CD4-positive, alpha-beta T cell treated with Interleukin-12 subunit alpha and Interleukin-12 subunit beta, for 1 hour (primary cell): ENCODE data around the gene RANBP2.

Experiments used
- DNase-seq: peaks from one replicate; pipeline ENCODE4 v3.0.0-alpha.2; 2020

Gene RANBP2

DNA sequence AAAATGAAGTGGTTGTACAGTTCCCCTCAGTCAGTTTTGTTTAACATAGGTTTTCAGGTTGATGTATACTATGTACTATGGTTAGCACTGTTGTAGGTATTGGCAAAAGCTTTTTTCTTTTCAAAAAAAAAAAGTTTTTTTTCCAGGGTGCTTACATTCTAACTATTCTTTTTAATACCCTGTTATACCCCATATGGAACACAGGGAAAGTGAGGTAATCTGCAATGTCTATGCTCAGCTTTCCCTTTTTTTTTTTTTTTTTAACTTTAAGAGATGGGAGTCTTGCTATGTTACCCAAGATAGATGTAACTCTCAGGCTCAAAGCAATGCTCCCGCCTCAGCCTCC is 66.7 kb downstream of the RANBP2 start:
- DNase-seq, result no peak

- peak; percentile 89 for DNase-seq
These were observed 67.3 kb downstream of the RANBP2 start, which contains the start of gene CCDC138 for GRCh38 chr2:108786354-108787215. Gene CCDC138, plus strand, starts transcription at chr2:108786771. Its CDS starts 52 bp downstream, at chr2:108786823.

GRCh38 chr2:108787216-108787541 is 67.9 kb downstream of the RANBP2 start:
- no peak for DNase-seq

DNA sequence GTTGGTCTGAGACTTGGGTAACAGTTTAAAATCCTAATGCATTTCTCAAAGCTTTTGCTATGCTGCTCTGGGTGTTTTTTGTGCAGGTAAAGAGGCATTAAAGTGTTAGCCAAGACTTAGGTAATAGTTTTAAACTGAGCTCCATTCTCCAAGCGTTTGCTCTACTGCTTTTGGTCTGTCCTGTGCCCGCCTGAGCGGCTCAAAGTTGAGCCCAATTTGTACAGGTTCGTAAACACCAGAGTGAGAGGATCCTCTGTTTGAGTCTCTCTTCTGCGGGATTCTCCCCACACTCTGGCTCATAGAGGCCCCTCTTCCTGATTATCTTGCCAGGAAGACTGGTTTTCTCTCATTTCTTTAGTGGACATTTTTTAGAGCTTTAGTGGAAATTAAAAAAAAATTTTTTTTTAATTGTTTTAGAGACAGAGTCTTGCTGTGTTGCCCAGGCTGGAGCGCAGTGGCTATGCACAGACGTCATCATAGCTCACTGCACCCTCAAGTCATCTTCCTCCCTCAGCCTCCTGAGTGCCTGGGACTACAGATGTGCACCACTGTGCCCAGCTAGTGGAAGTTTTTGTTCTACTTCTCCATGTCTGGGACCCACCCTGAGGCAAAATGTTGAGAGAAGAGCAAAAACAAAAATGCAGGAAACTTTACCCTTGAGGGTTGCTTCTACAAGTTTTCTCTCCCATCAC is 83.9 kb downstream of the RANBP2 start:
- DNase-seq, result no peak

DNA sequence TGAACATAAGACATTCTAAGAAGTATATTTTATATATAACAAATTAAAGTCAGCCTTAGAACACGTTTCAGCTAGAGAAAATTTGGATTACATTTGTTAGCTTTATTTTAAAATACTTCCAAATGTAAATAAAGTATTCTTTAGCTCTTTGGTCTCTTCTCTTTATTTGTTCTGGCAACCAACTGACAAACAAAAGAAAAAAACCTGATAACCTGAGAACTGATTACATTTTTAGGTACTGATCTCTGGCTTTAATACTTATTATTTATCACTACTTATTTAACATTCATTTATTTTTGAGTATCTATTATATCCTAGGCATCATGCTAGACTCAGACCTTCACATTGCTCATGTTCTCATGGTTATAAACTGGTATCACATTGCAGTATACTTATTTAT is 85.8 kb downstream of the RANBP2 start:
- DNase-seq, result no peak

DNA sequence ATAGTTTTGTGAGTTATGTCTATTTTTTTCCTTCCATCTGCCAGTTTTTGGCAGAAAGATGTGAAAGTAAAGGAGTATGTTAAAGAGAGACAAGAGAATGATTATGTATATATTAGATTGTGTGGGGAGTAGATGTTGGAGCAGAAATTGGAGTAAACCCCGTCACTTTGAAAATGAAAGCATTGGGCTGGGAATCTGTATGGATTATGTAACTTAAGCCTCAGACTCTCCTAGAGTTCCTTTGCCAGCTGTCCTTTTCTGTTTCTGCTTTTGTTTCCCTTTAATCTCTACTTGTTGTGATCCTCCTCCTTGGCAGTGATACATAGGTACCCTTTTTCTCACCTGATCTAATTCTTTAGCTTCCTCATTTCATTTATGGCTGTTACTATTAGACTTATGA is 86.5 kb downstream of the RANBP2 start:
- DNase-seq, result no peak

- DNase-seq, result no peak
These were observed 87.3 kb downstream of the RANBP2 start for GRCh38 chr2:108806371-108807113.

DNA sequence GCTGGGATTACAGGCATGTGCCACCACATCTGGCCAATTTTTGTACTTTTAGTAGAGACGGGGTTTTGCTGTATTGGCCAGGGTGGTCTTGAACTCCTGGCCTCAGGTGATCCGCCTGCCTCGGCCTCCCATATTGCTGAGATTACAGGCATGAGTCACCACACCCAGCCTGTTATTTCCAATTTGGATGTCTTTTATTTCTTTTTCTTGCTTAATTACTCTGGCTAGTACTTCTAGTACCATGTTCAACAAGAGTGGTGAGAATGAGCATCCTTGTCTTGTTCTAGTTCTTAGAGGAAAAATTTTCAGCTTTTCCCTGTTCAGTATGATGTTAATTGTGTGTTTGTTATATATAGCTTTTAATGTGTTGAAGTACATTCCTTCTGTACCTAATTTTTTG is 90.7 kb downstream of the RANBP2 start:
- no peak for DNase-seq

DNA sequence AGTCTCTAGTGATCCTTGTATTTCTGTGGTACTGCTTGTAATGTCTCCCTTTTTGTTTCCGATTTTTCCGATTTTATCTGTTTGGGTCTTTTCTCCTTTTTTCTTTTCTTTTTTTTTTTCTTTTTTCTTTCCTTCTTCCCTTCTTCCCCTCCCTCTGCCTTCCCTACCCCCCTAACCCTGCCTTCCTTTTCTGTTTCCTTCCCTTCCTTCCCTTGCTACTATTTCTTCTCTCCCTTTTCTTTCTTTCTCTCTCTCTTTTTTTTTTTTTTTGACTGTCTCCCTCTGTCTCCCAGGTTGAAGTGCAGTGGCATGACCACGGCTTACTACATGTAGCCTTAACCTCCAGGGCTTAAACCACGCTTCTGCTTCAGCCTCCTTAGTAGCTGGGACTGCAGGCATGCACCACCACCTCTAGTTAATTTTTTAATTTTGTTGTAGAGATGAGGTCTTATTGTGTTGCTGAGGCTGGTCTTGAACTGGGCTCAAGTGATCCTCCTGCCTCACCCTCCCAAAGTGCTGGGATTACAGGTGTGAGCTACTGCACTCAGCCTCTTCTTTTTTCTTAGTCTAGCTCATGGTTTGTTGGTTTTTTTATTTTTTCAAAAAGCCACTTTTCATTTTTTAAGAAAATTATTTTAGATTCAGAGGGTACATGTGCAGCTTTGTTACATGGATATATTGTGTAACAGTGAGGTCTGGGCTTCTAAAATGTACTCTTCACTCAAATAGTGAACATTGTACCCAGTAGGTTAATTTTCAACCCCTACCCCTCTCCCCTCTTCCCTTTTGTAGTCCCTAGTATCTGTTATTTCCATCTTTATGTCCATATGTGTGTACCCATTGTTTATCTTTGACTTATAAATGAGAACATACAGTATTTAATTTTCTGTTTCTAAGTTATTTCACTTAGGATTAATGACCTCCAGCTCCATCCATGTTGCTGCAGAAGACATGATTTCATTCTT is 92.0 kb downstream of the RANBP2 start:
- no peak for DNase-seq

- DNase-seq, result no peak
These were observed 94.5 kb downstream of the RANBP2 start for GRCh38 chr2:108813732-108814131.

DNA sequence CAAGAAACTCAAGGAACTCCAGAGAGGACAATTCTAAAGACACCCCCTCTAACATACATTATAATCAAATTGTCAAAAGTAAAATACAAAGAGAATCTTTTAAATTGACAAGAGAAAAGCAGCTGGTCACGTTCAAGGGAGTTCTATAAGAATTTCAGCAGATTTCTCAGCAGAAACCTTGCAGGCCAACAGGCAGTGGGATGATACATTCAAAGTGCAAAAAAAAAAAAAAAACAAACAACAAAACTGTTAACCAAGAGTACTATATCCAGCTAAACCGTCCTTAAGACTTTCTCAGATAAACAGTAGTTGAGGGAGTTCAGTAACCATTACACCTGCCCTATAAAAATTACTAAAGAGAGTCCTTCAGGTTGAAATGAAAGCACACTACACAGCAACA is 101.2 kb downstream of the RANBP2 start:
- DNase-seq, result no peak

GRCh38 chr2:108823286-108823685 is 104.0 kb downstream of the RANBP2 start:
- no peak for DNase-seq

GRCh38 chr2:108824316-108825070 is 105.2 kb downstream of the RANBP2 start:
- DNase-seq, result no peak

GRCh38 chr2:108825254-108825653 is 106.0 kb downstream of the RANBP2 start:
- no peak for DNase-seq

GRCh38 chr2:108825736-108826135 is 106.5 kb downstream of the RANBP2 start:
- DNase-seq, result no peak

DNA sequence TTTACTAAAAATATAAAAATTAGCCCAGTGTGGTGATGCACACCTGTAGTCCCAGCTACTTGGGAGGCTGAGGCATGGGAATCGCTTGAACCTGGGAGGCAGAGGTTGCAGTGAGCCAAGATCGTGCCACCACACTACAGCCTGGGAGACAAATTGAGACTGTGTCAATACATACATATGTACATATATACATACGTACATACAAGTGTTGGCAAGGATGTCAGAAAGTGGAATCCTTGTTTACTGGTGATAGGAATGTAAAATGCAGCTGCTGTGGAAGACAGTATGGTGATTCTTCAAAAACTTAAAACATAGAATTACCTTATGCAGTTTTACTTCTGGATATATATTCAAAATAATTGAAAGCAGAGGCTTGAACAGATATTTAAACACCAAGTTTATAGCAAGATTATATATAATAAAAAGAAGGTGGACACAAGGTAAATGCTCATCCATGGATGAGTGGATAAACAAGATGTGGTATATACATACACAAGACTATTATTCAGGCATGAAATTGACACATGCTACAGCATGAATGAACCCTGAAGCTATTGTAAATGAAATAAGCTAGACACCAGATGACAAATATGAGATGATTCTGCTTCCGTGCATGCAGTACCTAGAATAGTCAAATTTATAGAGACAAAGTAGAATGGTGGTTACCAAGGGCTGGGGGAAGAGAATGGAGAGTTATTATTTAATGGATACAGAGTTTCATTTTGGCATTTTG is 110.5 kb downstream of the RANBP2 start:
- DNase-seq, result no peak

GRCh38 chr2:108833219-108833618 is 113.9 kb downstream of the RANBP2 start:
- no peak for DNase-seq

DNA sequence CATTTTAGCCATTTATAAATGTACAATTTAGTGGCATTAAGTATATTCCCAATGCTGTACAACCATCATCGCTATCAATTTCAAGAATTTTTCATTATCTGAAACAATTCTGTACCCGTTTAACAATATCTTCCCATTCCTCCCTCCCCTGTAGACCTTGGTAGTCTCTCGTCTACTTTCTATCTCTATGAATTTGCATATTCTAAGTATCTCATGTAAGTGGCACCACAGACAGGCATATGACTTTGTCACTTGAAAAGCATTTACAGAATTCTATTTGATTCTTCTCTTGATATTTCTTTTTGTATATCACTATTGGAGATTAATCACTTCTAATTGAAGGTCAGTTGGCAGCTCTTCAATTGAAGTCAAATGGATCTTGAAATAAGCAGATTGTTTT is 115.3 kb downstream of the RANBP2 start:
- no peak for DNase-seq

- no peak for DNase-seq
These were observed 115.8 kb downstream of the RANBP2 start for GRCh38 chr2:108835040-108835439.
